GM13977 (cell line): ENCODE data around the gene ITPK1.
A peak's percentile ranks its signal among the peaks of the same experiment; 100 is the strongest.

Experiments
- DNase-seq: peaks from one replicate; pipeline ENCODE4 v3.0.0; 2012; ENCODE audit warnings: low spot score
- in situ Hi-C: fragments of 300-500 bp; cut with MboI; formaldehyde crosslinking; loops from one replicate; pipeline ENCODE4 v1.12.0; 2022; ENCODE audit warnings: low sequenced_read_pairs, low pct_unique_long_range_greater_than_20kb, mixed read lengths, inconsistent platforms; ENCODE audit not compliant: unreplicated experiment
- TF ChIP-seq, protein P1 (sequence below): IDR thresholded peaks from 2 replicates; pipeline ENCODE4 v1.5.1; 2012; ENCODE audit warnings: mild to moderate bottlenecking, control low read depth; ENCODE audit not compliant: insufficient read depth; ENCODE audit errors: extremely low read depth, missing control alignments

Gene ITPK1

DNA sequence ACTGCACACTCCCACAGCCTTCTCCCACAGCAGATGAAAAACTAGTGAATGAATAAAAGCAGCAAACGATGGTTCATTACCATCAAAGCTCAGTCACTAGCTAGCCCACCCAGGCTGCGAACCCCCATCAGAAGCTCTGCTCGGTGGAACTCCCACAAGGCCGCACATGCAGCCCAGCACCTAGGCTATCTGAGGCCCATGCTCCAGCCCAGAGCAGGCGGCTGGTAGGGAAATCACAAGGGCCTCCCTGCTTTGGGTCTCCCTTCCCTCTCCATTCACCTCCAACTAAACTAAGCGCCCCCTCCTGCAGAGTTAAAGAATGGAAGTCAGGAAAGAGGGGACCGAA is 69.0 kb downstream of the ITPK1 start:
- in situ Hi-C loops: no loop called here
- no peak for DNase-seq
- TF ChIP-seq, protein P1, sequence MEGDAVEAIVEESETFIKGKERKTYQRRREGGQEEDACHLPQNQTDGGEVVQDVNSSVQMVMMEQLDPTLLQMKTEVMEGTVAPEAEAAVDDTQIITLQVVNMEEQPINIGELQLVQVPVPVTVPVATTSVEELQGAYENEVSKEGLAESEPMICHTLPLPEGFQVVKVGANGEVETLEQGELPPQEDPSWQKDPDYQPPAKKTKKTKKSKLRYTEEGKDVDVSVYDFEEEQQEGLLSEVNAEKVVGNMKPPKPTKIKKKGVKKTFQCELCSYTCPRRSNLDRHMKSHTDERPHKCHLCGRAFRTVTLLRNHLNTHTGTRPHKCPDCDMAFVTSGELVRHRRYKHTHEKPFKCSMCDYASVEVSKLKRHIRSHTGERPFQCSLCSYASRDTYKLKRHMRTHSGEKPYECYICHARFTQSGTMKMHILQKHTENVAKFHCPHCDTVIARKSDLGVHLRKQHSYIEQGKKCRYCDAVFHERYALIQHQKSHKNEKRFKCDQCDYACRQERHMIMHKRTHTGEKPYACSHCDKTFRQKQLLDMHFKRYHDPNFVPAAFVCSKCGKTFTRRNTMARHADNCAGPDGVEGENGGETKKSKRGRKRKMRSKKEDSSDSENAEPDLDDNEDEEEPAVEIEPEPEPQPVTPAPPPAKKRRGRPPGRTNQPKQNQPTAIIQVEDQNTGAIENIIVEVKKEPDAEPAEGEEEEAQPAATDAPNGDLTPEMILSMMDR: no peak

GRCh38 chr14:93045965-93046704 is 69.6 kb downstream of the ITPK1 start:
- in situ Hi-C loops: no loop called here
- TF ChIP-seq, protein P1: no peak
- no peak for DNase-seq

GRCh38 chr14:93045211-93045674 is 70.5 kb downstream of the ITPK1 start:
- no peak for DNase-seq
- TF ChIP-seq, protein P1: no peak
- in situ Hi-C loops: no loop called here

- in situ Hi-C loops: no loop called here
- no peak for DNase-seq
- TF ChIP-seq, protein P1: no peak
Measured at GRCh38 chr14:93044556-93044955, 71.2 kb downstream of the ITPK1 start.

DNA sequence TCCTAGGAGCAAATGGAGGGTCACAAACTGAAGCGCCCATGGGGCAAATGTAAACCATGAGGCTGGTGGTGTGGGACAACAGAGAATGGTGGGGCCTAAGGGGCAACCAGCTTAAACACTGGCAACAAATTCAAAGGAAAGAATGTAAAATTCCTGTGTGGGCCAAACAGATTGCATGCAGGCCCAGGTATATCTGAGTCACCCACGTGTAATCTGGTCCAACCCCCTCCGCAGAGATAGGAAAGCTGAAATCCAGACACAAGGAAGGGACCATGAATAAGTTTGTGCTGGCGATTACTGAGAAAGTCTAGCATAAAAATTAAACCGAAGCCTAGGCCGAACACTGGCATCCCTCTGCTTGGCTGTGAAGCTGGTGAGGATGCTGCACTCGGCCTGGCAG is 71.6 kb downstream of the ITPK1 start:
- in situ Hi-C loops: no loop called here
- TF ChIP-seq, protein P1: no peak
- no peak for DNase-seq

DNA sequence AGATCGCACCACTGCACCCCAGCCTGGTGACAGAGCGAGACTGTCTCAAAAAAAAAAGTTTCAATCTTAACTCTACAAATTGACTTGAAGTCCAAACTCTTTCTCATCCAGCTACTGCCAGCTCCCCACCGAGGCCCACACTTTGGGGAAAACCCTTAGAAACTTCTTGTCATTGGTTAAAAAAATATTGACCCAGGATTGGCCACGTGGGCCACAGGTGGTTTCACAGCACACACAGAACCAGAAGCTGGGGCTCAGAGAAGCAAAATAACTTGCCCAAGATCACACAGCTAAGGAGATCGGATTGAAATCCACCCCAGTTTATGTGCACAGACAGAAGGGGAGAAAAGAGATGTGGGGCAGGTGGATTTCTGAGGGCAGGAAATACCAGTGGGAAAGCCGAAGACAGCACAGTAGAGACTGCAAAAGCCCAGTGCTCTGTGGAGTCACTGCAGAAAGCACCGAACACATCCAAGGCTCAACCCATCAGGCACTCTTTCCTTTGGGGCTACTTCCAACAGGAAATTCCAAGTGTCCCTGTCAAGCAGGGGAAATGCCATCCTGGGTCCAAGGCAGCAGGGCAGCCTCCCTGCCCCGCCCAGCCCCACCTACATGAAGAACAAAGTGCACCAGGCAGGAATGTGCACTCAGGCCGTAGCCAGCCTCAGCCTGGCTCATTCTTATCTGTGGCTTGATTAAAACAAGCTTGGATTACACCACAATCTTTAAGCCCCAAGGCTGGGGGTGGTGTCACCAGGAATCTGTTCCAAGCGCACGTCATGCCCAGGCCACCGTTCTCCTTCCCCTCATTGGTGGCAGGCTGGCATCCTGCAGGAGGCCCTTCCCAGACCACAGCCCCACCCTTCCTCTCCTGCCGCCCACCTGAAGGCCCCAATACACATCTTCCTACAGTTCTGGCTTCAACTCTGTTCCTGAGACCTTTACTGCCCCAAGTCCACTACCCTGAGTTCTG is 72.5 kb downstream of the ITPK1 start:
- DNase-seq: peak; percentile 56
- in situ Hi-C loops: no loop called here
- TF ChIP-seq, protein P1: no peak
